Liver (tissue), 3 donors: ENCODE data around the gene IGF2BP1.

Experiments
- CTCF ChIP-seq: fragments of 150-350 bp; IDR thresholded peaks from 2 replicates; pipeline ENCODE4 v1.5.1; 2017; ENCODE audit warnings: improper control_type of control experiment, low read depth, low read length; ENCODE audit not compliant: missing input control
- JUND ChIP-seq, 2 donors: IDR thresholded peaks; 2 replicates each; pipeline ENCODE4 v1.6.1; 2016; ENCODE audit warnings: antibody characterized with exemption in 2 of 2
- REST ChIP-seq: IDR thresholded peaks from 2 replicates; pipeline ENCODE4 v1.6.1; 2016; ENCODE audit warnings: antibody characterized with exemption, mild to moderate bottlenecking
- YY1 ChIP-seq: IDR thresholded peaks from 2 replicates; pipeline ENCODE4 v1.6.1; 2016; ENCODE audit warnings: antibody characterized with exemption, mild to moderate bottlenecking
- donor health status: healthy.
- donor health status: healthy.

- TF ChIP-seq CTCF = no peak
- TF ChIP-seq JUND (IDR thresholded peaks at IDR 0.05) = no peak
- no peak for TF ChIP-seq REST
- TF ChIP-seq YY1 = no peak
These were observed 73.9 kb downstream of the IGF2BP1 start for GRCh38 chr17:49071106-49071505.
